ENCODE measurements around the gene EARS2. TPM values are rescaled to one million over a fixed set of nuclear protein-coding genes. Genes with fewer than 3 reads are reported as not detected.
A peak's percentile ranks its signal among the peaks of the same experiment; 100 is the strongest.
"Not testable (repeated sequence)": the region's sequence is repeated elsewhere in the genome, so short reads cannot be mapped to it uniquely, and the experiment has no call there.

The EARS2 gene
- total RNA-seq, 4 donors from 2014 or later = 16.8 to 27.1 (median 20.7) TPM

- H3K4me3 ChIP-seq (ENCODE audit: low read depth, poor library complexity, severe bottlenecking) = no peak overlapping the region
- intact Hi-C loops (cut with DNase I; ENCODE audit: low total_unique reads) = no loop called here
- TF ChIP-seq POLR2A (IDR thresholded peaks at IDR 0.05) = no peak
- no peak for TF ChIP-seq CTCF (IDR thresholded peaks at IDR 0.05)
- no peak for DNase-seq (ENCODE audit: low spot score in 2 of 2)
- 83 to 85% methylated on average over 3 of the region's 3 CpGs for WGBS, 2 donors
These were observed 2.6 kb downstream of the EARS2 start for GRCh38 chr16:23554536-23554935.

GRCh38 chr16:23552161-23552560 lies 5.0 kb downstream of the EARS2 start:
- intact Hi-C loops (cut with DNase I; ENCODE audit: low total_unique reads) = no loop called here
- whole genome bisulfite sequencing, 2 donors = 78% methylated on average over 6 of the region's 6 CpGs
- H3K4me3 ChIP-seq (ENCODE audit: low read depth, poor library complexity, severe bottlenecking) = no peak overlapping the region
- DNase-seq (ENCODE audit: low spot score in 2 of 2) = no peak
- TF ChIP-seq POLR2A (IDR thresholded peaks at IDR 0.05) (no peak), CTCF (IDR thresholded peaks at IDR 0.05) (no peak)

- DNase-seq (ENCODE audit: low spot score in 2 of 2) = no peak
- intact Hi-C loops (cut with DNase I; ENCODE audit: low total_unique reads) = no loop called here
- H3K4me3 ChIP-seq (ENCODE audit: low read depth, poor library complexity, severe bottlenecking) = no peak overlapping the region
- WGBS, 2 donors = 95 to 96% methylated on average over 5 of the region's 5 CpGs
- TF ChIP-seq POLR2A (IDR thresholded peaks at IDR 0.05) = no peak
- TF ChIP-seq CTCF (IDR thresholded peaks at IDR 0.05) = no peak
These were observed 7.2 kb downstream of the EARS2 start for GRCh38 chr16:23549938-23550337.

- intact Hi-C loops (cut with DNase I; ENCODE audit: low total_unique reads) = no loop called here
- H3K4me3 ChIP-seq (ENCODE audit: low read depth, poor library complexity, severe bottlenecking) = no peak overlapping the region
- no peak for DNase-seq (ENCODE audit: low spot score in 2 of 2)
- no peak for TF ChIP-seq POLR2A (IDR thresholded peaks at IDR 0.05)
- TF ChIP-seq CTCF (IDR thresholded peaks at IDR 0.05) = no peak
- 96 to 98% methylated on average over 14 of the region's 14 CpGs for WGBS, 2 donors
These were observed 12.7 kb downstream of the EARS2 start for GRCh38 chr16:23544436-23544835.

- 88 to 97% methylated on average over 3 of the region's 3 CpGs for WGBS, 2 donors
- H3K4me3 ChIP-seq (ENCODE audit: low read depth, poor library complexity, severe bottlenecking); DNase-seq (ENCODE audit: low spot score in 2 of 2); intact Hi-C loops (cut with DNase I; ENCODE audit: low total_unique reads): not testable (repeated sequence)
These were observed 16.4 kb downstream of the EARS2 start for GRCh38 chr16:23540817-23541178.

GRCh38 chr16:23539984-23540816 lies 16.9 kb downstream of the EARS2 start:
- H3K4me3 ChIP-seq (ENCODE audit: low read depth, poor library complexity, severe bottlenecking) = no peak overlapping the region
- DNase-seq (ENCODE audit: low spot score in 2 of 2) = no peak
- no peak for TF ChIP-seq POLR2A (IDR thresholded peaks at IDR 0.05)
- peak in 1 of 3 donors; percentile 18 for TF ChIP-seq CTCF (IDR thresholded peaks at IDR 0.05)
- WGBS, 2 donors = 93 to 95% methylated on average over 11 of the region's 11 CpGs
- intact Hi-C loops (cut with DNase I; ENCODE audit: low total_unique reads) = no loop called here

Measured in lower leg skin (tissue), 4 donors.